ENCODE results near the gene BSPRY.
A peak's percentile ranks its signal among the peaks of the same experiment; 100 is the strongest.
"Not testable (repeated sequence)": the region's sequence is repeated elsewhere in the genome, so short reads cannot be mapped to it uniquely, and the experiment has no call there.

BSPRY gene

GRCh38 chr9:113370806-113371325 is 21.5 kb downstream of the BSPRY start:
- DNase-seq = no peak

- no peak for DNase-seq
These were observed 22.7 kb downstream of the BSPRY start for GRCh38 chr9:113372059-113372458.

GRCh38 chr9:113373256-113373655 is 23.9 kb downstream of the BSPRY start:
- no peak for DNase-seq

GRCh38 chr9:113373676-113374392 is 24.5 kb downstream of the BSPRY start:
- DNase-seq = no peak

GRCh38 chr9:113375057-113376023 is 26.0 kb downstream of the BSPRY start:
- DNase-seq = no peak

- peak; percentile 83 for DNase-seq
These were observed 27.6 kb downstream of the BSPRY start, which contains the start of gene HDHD3 for GRCh38 chr9:113376634-113377567. Gene HDHD3, minus strand, starts transcription at chr9:113376986. Its CDS starts 2,632 bp downstream, at chr9:113374354.

- DNase-seq = not testable (repeated sequence)
These were observed 29.9 kb downstream of the BSPRY start for GRCh38 chr9:113379094-113379828.

GRCh38 chr9:113379829-113380210 is 30.5 kb downstream of the BSPRY start:
- DNase-seq = not testable (repeated sequence)

- no peak for DNase-seq
These were observed 31.6 kb downstream of the BSPRY start for GRCh38 chr9:113380869-113381378.

- not testable (repeated sequence) for DNase-seq
These were observed 32.1 kb downstream of the BSPRY start for GRCh38 chr9:113381441-113381840.

- no peak for DNase-seq
These were observed 32.6 kb downstream of the BSPRY start for GRCh38 chr9:113381909-113382411.

GRCh38 chr9:113386571-113387393 is 37.4 kb downstream of the BSPRY start:
- DNase-seq = no peak

GRCh38 chr9:113387560-113388230 is 38.4 kb downstream of the BSPRY start:
- no peak for DNase-seq

GRCh38 chr9:113388833-113389232 is 39.5 kb downstream of the BSPRY start:
- DNase-seq = no peak

- no peak for DNase-seq
These were observed 40.1 kb downstream of the BSPRY start for GRCh38 chr9:113389451-113389850.

GRCh38 chr9:113390192-113390960 is 41.0 kb downstream of the BSPRY start:
- no peak for DNase-seq

GRCh38 chr9:113391917-113392316 is 42.6 kb downstream of the BSPRY start:
- no peak for DNase-seq

- DNase-seq = no peak
These were observed 43.9 kb downstream of the BSPRY start for GRCh38 chr9:113393281-113393680.

Measured in CD4-positive, alpha-beta T cell treated with Interleukin-4 for 4 hours (primary cell).